SK-N-SH (cell line): ENCODE results near the gene MAG. TPM values are rescaled to one million over a fixed set of nuclear protein-coding genes. Genes with fewer than 3 reads are reported as not detected.

Experiments used
- CTCF ChIA-PET: fragments of 300-600, 350-600 bp; formaldehyde crosslinking; extraction: SDS; loops from one replicate; lab custom pipeline; 2021; lab: Yijun Ruan, JAX
- POLR2A ChIA-PET: fragments of 350-600 bp; sonication (Branson Sonifier 250); formaldehyde crosslinking; extraction: SDS; loops from one replicate; lab custom pipeline; 2020; ENCODE audit warnings: antibody characterized with exemption, inconsistent platforms; lab: Yijun Ruan, JAX
- DNase-seq: peaks from one replicate; pipeline ENCODE4 v3.0.0; 2012
- H2AFZ ChIP-seq: fragments of 200-600 bp; sonication (generic); 2 replicates; pipeline ENCODE4 v1.8.1; 2016; ENCODE audit warnings: antibody characterized with exemption, mild to moderate bottlenecking, low read depth
- H3F3A ChIP-seq: fragments of 200-600 bp; sonication (generic); replicated peaks from 2 replicates; pipeline ENCODE3; 2016; ENCODE audit warnings: antibody characterized with exemption, mild to moderate bottlenecking; ENCODE audit not compliant: insufficient read depth
- H3K27ac ChIP-seq, 2 experiments: fragments of 200-500 bp in 1 of 2; fragments of 200-600 bp in 1 of 2; sonication (Bioruptor generic) in 1 of 2; sonication (generic), shearing (Covaris generic) in 1 of 2; 2 replicates each; pipeline versions ENCODE4 v1.5.1 to v1.6.1; 2014 to 2016; ENCODE audit warnings: low read depth in 2 of 2, inconsistent platforms in 1 of 2, low read length in 1 of 2, mild to moderate bottlenecking in 1 of 2, mixed read lengths in 1 of 2
- H3K27me3 ChIP-seq: fragments of 200-600 bp; sonication (generic), shearing (Covaris generic); 2 replicates; pipeline ENCODE4 v1.6.1; 2016; ENCODE audit warnings: mixed run types; ENCODE audit not compliant: insufficient read depth
- H3K36me3 ChIP-seq, 2 experiments: fragments of 200-500 bp in 1 of 2; fragments of 200-600 bp in 1 of 2; sonication (Bioruptor generic) in 1 of 2; sonication (generic) in 1 of 2; replicated peaks in 1 of 2; 2 replicates each; pipeline versions ENCODE3 to v1.5.1; 2014 to 2016; ENCODE audit warnings: low read length in 1 of 2, mild to moderate bottlenecking in 1 of 2; ENCODE audit not compliant: insufficient read depth in 2 of 2, control insufficient read depth in 1 of 2
- H3K4me1 ChIP-seq, 2 experiments: fragments of 200-500 bp in 1 of 2; fragments of 200-600 bp in 1 of 2; sonication (Bioruptor generic) in 1 of 2; sonication (generic), shearing (Covaris generic) in 1 of 2; 2 replicates each; pipeline versions ENCODE4 v1.5.1 to v1.6.1; 2014 to 2016; ENCODE audit warnings: low read depth in 1 of 2, low read length in 1 of 2, mixed run types in 1 of 2; ENCODE audit not compliant: insufficient read depth in 2 of 2, control insufficient read depth in 1 of 2
- H3K4me2 ChIP-seq: fragments of 200-600 bp; sonication (generic), shearing (Covaris generic); 2 replicates; pipeline ENCODE4 v1.6.1; 2017; ENCODE audit warnings: mixed run types
- H3K4me3 ChIP-seq, 2 experiments: fragments of 200-500 bp in 1 of 2; fragments of 200-600 bp in 1 of 2; sonication (Bioruptor generic) in 1 of 2; sonication (generic), shearing (Covaris generic) in 1 of 2; 2 replicates each; pipeline versions ENCODE4 v1.5.1 to v1.8.1; 2014 to 2016; ENCODE audit warnings: low read depth in 2 of 2, inconsistent platforms in 1 of 2, low read length in 1 of 2, mild to moderate bottlenecking in 1 of 2, mixed read lengths in 1 of 2, moderate library complexity in 1 of 2
- H3K79me2 ChIP-seq: fragments of 200-600 bp; sonication (generic); 2 replicates; pipeline ENCODE4 v1.8.1; 2017; ENCODE audit warnings: mild to moderate bottlenecking; ENCODE audit not compliant: insufficient read depth
- H3K9ac ChIP-seq: fragments of 200-600 bp; sonication (generic); 2 replicates; pipeline ENCODE4 v1.6.1; 2017; ENCODE audit warnings: mixed run types
- H3K9me2 ChIP-seq: fragments of 200-600 bp; sonication (generic); 2 replicates; pipeline ENCODE4 v1.6.1; 2017; ENCODE audit warnings: mixed run types
- H3K9me3 ChIP-seq: fragments of 200-600 bp; sonication (generic); 2 replicates; pipeline ENCODE4 v1.6.1; 2017; ENCODE audit warnings: mixed run types, mild to moderate bottlenecking, moderate library complexity
- H4K20me1 ChIP-seq: fragments of 200-600 bp; sonication (generic); 2 replicates; pipeline ENCODE4 v1.6.1; 2017; ENCODE audit warnings: mild to moderate bottlenecking, mixed run types; ENCODE audit not compliant: insufficient read depth
- CHD2 ChIP-seq: fragments of 150-350 bp; IDR thresholded peaks from 2 replicates; pipeline ENCODE4 v1.6.1; 2018; ENCODE audit warnings: low read length; ENCODE audit not compliant: partially characterized antibody
- CTCF ChIP-seq: fragments of 200-600 bp; sonication (generic); IDR thresholded peaks from 2 replicates; pipeline ENCODE4 v1.6.1; 2017; ENCODE audit warnings: antibody characterized with exemption, mild to moderate bottlenecking, moderate library complexity
- EZH2phosphoT487 ChIP-seq: fragments of 200-600 bp; sonication (generic); IDR thresholded peaks from 2 replicates; pipeline ENCODE4 v1.6.1; 2017; ENCODE audit warnings: low read depth, mixed run types, mild to moderate bottlenecking, antibody characterized with exemption, moderate library complexity, borderline replicate concordance
- FOSL2 ChIP-seq: IDR thresholded peaks from 2 replicates; pipeline ENCODE4 v1.4.0; 2012; ENCODE audit warnings: low read depth, mild to moderate bottlenecking, moderate library complexity, borderline replicate concordance
- GATA2 ChIP-seq: sonication (generic); formaldehyde crosslinking; IDR thresholded peaks from 2 replicates; pipeline ENCODE4 v1.5.0; 2020; ENCODE audit warnings: mild to moderate bottlenecking, missing genetic modification reagents
- IRF3 ChIP-seq: fragments of 150-350 bp; IDR thresholded peaks from 2 replicates; pipeline ENCODE4 v1.6.1; 2016; ENCODE audit warnings: mild to moderate bottlenecking, low read depth, low read length
- NFIC ChIP-seq: IDR thresholded peaks from 2 replicates; pipeline ENCODE4 v1.4.0; 2012; ENCODE audit warnings: borderline replicate concordance
- PBX3 ChIP-seq: IDR thresholded peaks from 2 replicates; pipeline ENCODE4; 2012
- POLR2AphosphoS5 ChIP-seq: IDR thresholded peaks from 2 replicates; pipeline ENCODE4 v1.6.1; 2012; ENCODE audit warnings: low read depth, low read length
- RXRA ChIP-seq: IDR thresholded peaks from 2 replicates; pipeline ENCODE4 v1.4.0; 2012; ENCODE audit warnings: low read depth, mild to moderate bottlenecking, borderline replicate concordance
- SIN3A ChIP-seq: IDR thresholded peaks from 2 replicates; pipeline ENCODE4 v1.6.1; 2012; ENCODE audit warnings: low read depth, mild to moderate bottlenecking, low read length, moderate library complexity, borderline replicate concordance
- SMC3 ChIP-seq: IDR thresholded peaks from 2 replicates; pipeline ENCODE4 v1.6.1; 2012; ENCODE audit warnings: low read depth, low read length, improper control_type of control experiment
- TAF1 ChIP-seq: IDR thresholded peaks from 2 replicates; pipeline ENCODE4 v1.6.1; 2012; ENCODE audit warnings: low read depth, mild to moderate bottlenecking, low read length, moderate library complexity, borderline replicate concordance
- TEAD4 ChIP-seq: IDR thresholded peaks from 2 replicates; pipeline ENCODE4 v1.4.0; 2012; ENCODE audit warnings: mild to moderate bottlenecking, borderline replicate concordance; ENCODE audit not compliant: insufficient read depth
- USF2 ChIP-seq: fragments of 150-350 bp; IDR thresholded peaks from 2 replicates; pipeline ENCODE4 v1.6.1; 2017; ENCODE audit warnings: antibody characterized with exemption, low read length, low read depth, borderline replicate concordance
- YY1 ChIP-seq: IDR thresholded peaks from 2 replicates; pipeline ENCODE4 v1.4.0; 2012; ENCODE audit warnings: low read depth, mild to moderate bottlenecking
- WGBS: methylation state at CpG from one replicate; pipeline ENCODE4 v1.1.6; 2017; ENCODE audit warnings: low lambda C conversion rate; 5-methylcytosine and 5-hydroxymethylcytosine counted together
- polyA plus RNA-seq, 3 experiments: library from polyadenylated mRNA; depleted of rRNA; stranded (reverse); fragments of >200 nt; gene quantifications; 2 replicates each; pipeline ENCODE4 v1.2.3, GENCODE V29; 2012

MAG gene
- polyA plus RNA-seq, 1 of the 3 experiments (the other 2 are of a cell fraction): not detected

- TF ChIP-seq PBX3: no peak
- no peak for TF ChIP-seq TEAD4
- TF ChIP-seq CHD2: no peak
- no peak for TF ChIP-seq SMC3
- no peak for TF ChIP-seq SIN3A
- no peak for TF ChIP-seq FOSL2
- TF ChIP-seq POLR2AphosphoS5: no peak
- no peak for TF ChIP-seq IRF3
- TF ChIP-seq USF2: no peak
- no peak for TF ChIP-seq NFIC
- TF ChIP-seq GATA2 (CRISPR knock-in tag): no peak
- no peak for TF ChIP-seq EZH2phosphoT487
These were observed 10.5 kb downstream of the MAG start (continued) for GRCh38 chr19:35302446-35302845.

GRCh38 chr19:35303357-35303915, 11.5 kb downstream of the MAG start:
- Histone ChIP-seq H3K9me2 (no peaks in the 10 kb centered on the region), H3K36me3 (no peaks in the 10 kb centered on the region), H3K4me2 (no peak overlapping the region), H3K4me1 (no peaks in the 10 kb centered on the region), H3K4me3 (no peak overlapping the region), H3K27ac (no peak overlapping the region), H2AFZ (no peak overlapping the region), H3K9ac (no peak overlapping the region), H3K9me3 (no peaks in the 10 kb centered on the region), H4K20me1 (no peaks in the 10 kb centered on the region), H3K79me2 (no peaks in the 10 kb centered on the region), H3F3A (no peaks in the 10 kb centered on the region), H3K27me3 (peaks cover 44% of the 10 kb centered on the region)
- 20% methylated on average over 6 of the region's 6 CpGs for WGBS
- ChIA-PET CTCF (no interaction called here), POLR2A (no interaction called here)
- DNase-seq: no peak
- TF ChIP-seq TAF1: no peak
- no peak for TF ChIP-seq YY1
- TF ChIP-seq RXRA: no peak
- TF ChIP-seq NFIC: no peak
- no peak for TF ChIP-seq PBX3
- TF ChIP-seq CTCF: no peak
